GM21515 (cell line): ENCODE measurements around the gene KCNT1.

Source experiments
- ATAC-seq: cut with Tn5 transposase; IDR thresholded peaks from one replicate; pipeline ENCODE4 v1.9.1; 2021; ENCODE audit not compliant: unreplicated experiment

Gene KCNT1

DNA sequence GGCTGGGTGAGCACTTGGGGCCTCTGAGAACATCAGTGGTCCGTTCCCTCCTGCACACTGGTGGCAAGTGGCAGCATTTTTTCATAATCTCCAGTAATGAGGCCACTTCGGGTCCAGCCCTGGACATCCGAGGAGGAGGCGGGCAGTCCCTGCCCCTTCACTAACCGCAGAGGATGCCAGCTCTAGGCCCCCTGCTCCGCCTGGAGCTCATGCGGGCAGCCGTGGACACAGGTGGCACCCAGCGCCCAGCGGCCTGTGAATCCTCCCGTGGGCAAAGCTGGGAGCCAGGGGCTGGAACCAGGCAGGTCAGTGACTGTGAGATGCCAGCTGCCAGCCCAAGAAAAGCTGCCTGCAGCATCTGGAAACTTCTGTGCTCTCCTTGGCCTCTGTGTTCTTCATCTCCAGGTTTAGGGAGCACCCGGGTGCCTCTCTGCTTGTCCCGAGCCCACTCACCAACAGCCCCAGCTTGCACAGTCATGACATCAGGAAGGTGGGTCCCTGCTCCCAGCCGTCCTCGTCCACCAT lies 92.4 kb downstream of the KCNT1 start:
- no peak for ATAC-seq

DNA sequence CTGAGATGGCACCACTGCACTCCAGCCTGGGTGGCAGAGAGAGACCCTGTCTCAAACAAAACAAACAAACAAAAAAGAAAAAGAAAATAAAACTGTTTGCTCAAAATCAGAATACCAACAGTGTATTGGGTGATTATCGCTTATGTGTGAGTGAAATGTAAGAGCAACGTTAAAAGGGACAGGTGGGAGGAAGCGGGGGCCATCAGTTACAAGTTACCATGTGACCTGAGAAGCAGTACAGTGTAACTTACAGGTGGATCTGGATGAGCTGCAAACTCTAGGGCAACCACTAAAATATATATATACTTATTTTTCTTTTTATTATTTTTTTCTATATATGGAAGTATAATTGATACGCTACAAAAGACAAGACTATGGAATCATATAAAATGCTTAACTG lies 93.4 kb downstream of the KCNT1 start:
- ATAC-seq, result no peak

DNA sequence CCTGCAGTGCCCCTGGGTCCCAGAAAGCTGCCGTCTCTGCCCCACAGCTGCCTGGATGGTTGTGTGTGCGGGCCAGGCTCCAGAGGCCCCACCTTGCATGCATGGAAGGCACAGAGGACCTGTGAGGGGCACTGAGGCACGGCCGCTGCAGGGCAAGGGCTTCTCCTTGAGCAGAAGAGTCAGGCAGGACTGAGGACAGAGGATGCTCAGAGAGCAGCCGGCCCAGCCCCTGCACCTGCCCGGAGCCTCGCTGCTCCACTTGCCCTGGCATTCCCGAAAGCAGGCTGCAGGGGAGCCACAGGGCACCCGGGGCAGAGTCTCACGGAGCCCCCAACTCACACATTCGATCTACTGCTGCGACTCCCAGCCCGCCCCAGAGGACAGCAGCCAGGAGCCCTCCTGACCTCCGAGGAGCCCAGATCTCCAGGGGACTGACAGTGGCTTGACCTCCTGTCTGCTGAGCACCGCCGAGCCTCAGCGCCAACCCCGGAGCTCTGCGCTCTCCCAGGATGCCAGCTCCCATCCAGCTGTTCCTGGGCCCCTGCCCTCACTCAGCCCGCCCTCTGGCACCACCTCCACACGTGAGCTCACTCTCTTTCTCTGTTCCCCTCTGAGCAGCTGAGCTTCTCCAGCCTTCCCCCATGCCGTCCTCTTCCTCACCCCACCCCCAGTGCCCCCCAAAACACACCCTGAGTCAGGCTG lies 95.0 kb downstream of the KCNT1 start:
- ATAC-seq, result no peak

GRCh38 chr9:135797507-135798262 lies 95.7 kb downstream of the KCNT1 start:
- no peak for ATAC-seq

- no peak for ATAC-seq
Observed at GRCh38 chr9:135798263-135798585, 96.2 kb downstream of the KCNT1 start.

DNA sequence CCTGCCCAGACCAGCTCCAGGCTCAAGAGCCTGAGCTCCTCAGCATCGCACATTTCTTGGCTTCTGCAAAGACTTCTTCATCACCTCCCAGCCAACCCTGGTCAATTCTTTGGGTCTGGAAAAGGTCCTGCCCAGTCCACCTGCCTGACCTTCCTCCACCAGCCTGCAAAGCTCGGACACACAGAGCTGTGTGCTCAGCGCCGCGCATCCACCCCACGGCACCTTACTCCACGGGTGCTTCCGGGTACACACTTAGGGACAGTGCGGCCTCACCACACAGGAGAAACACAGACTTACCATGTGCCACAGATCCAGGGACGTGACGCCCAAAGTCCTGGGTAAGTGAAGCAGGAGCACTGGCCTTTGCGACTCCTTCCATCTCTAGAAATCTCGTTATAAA lies 97.3 kb downstream of the KCNT1 start:
- no peak for ATAC-seq

GRCh38 chr9:135801070-135801469 lies 99.1 kb downstream of the KCNT1 start:
- ATAC-seq, result no peak

- ATAC-seq, result no peak
Observed at GRCh38 chr9:135802876-135803419, 101.0 kb downstream of the KCNT1 start.

DNA sequence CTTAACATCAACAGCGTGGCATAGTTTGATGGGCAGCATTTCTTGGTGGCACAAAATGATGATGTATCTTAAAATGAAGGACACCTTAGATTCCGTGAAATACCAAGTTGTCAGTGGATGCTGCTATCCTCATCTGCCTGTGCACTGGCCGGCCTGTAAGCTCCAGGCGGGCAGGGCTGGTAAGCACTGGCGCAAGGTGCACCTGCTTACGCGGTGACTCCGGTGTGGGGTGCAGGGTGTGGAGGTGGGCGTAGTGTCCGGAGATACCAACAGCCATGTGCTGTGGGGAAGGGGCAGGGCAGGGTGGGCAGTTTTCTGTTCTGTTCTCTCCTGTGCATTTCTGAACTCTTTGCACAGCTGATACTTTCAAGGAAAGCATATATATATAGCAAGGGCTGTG lies 101.5 kb downstream of the KCNT1 start:
- ATAC-seq, result no peak

DNA sequence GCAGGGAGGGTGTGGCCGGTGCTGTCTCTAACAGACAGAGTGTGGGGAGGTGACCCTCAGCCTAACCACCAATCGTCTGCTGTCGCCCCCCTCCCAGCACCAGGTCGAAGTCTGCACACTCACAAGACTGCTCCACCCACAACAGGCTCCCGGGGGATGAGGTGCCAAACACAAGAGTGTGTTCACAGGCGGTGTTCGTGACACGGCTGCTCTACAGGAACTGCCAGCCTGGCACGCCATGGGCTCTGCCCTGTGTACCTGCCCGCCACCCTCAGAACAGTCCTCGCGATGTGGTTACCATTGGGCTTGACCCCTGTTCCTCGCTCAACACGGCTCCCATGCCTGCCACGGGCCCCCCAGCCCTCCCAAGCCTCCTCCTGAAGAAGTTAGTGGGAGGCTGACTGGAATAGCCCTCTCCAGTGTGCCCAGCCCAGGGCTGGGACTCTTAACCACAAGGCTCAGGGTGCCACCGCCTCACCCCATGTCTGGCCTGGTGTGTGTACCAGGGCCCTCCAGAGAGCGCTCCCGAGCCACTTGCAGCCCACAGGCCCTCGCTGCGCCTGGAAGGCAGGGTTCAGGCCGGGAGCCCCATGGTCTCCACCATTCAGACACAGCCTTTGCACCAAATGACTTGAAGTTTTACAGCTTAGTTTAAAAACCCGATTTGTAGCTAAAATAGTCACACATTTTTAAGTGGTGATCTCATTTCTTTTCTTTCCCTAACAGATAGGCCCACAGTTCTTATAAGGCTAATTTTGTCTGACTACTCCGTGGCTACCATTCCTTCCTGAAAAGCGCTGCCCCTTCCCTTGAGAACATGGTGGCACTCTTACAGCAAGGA lies 102.8 kb downstream of the KCNT1 start:
- ATAC-seq, result no peak

GRCh38 chr9:135805422-135806022 lies 103.5 kb downstream of the KCNT1 start:
- ATAC-seq, result no peak

- no peak for ATAC-seq
Observed at GRCh38 chr9:135809166-135809565, 107.2 kb downstream of the KCNT1 start.

DNA sequence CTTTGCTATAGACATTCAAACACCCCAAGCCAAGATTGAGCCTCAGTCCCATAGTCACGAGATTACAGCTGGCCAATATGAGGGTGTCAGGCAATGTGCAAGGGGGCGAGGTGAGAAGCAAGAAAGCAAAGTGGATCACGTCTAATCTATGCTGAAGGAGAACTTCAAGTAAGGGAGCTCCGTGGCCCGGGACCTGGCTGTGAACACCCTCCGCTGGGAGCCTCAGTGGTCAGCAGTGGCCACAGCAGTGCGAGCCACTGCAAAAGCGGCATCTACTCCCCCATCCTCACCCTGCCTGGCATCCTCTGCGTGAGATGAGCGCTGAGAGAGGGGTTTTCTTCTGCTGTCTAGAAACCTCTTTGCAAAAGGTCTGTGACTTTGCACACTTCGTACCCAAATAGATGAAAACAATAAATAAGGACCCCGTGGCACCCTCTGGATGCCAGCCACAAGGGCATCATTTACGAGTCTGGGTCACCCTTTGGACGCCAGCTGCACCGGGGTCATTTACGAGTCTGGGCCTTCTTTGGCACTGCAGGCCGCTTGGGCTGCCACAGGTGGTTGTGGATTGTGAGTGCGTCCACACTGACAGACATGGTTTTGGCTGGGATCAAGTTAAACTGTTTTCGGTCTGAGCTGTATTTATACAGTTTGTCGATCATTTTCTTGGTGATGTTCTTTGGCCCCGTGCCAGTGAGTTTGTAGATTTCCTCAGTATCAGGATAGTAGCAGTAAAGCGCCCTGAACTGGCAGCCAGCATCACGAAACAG lies 109.0 kb downstream of the KCNT1 start:
- ATAC-seq, result no peak

DNA sequence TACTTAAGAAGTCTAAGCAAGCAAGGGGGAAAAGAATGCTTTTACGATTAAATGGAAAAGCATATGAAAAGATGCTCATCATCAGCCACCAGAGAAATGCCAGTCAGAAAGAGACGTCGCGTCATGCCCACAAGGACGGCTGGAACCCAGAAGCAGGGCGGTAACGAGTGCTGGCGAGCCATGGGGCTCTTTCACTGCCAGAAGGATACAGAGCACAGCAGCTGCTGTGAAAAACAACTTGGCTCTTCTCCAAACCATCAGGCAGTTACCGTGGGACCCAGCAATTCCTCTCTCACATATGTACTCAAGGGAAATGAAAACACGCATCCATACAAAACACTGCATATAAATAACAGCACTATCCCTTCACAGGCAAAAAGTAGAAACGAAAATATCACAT lies 109.8 kb downstream of the KCNT1 start:
- ATAC-seq, result no peak

- ATAC-seq, result no peak
Observed at GRCh38 chr9:135812961-135813360, 111.0 kb downstream of the KCNT1 start.

DNA sequence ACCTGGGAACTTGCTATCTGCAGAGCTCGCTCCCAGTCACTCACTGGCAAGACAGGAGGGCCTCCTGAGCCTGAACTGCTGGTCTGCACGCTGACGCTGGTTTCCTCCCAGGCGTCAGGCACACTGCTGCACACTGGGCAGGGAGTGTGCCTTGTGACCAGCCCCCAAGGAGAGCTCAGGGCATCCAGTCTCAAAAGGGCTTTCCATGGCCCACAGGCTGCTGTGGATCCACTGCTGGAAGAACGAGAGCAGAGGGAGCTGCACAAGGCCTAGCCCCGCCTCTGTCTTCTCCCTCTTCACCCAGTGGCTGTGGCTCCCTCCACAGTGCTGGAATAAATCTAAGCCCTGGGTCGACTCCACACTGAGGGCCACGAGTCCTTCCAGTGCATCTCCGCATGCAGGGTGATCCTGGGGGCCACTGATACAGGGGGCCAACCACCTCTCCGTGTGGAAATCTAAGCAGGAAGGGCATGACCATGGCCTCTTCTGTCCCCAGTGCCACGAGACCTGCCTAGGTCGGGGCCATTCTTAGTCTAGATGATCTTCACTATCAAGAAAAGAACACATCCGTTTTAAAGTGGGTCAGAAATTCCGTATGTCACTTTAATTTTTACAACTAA lies 111.8 kb downstream of the KCNT1 start:
- ATAC-seq, result no peak

DNA sequence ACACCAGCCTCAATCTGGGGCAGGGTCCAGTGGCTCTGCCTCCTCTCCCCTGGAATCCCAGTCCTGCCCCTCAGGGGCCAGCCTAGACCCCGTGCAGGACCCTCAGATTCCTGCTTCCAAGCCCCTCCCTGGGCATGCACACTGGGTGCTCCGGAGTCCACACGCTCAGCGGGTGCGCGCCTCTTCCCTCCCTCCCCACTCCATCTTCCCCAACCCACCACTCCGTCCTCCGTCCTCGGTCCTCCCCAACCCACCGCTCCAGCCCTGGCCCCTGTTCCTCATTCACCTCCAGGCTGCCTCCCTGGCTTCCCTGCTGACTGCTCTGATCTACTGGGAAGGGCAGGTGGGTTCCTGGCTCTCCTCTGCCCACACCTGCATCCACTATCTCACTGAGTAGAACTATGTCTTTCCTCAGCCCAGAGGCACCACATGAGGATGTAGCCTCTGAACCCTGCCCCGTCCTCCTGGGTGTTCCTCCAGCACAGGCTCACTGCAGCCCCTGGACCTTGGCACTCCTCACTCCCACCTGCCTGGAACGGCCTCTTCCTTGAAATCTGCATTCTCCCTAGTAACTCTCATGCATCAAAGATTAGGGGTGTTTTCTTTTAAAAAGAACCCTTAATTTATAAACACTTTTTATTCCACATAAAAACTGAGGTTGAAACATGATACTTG lies 112.6 kb downstream of the KCNT1 start:
- no peak for ATAC-seq

- no peak for ATAC-seq
Observed at GRCh38 chr9:135815413-135815812, 113.4 kb downstream of the KCNT1 start.
